Measurements from ENCODE around the gene NXPE4. TPM values are rescaled to one million over a fixed set of nuclear protein-coding genes. Genes with fewer than 3 reads are reported as not detected.

NXPE4 gene
- total RNA-seq, 1 experiment from 2014 or later = not detected

GRCh38 chr11:114615448-114616361, 20.1 kb upstream of the NXPE4 start:
- H2BK20ac ChIP-seq (ENCODE audit: low read depth, low read length, poor library complexity, severe bottlenecking) = no peak overlapping the region
- Mint-ChIP-seq H3K4me3 (no peak overlapping the region), H3K27me3 (ENCODE audit: low read depth) (no peaks in the 10 kb centered on the region), H3K36me3 (ENCODE audit: insufficient read depth in 1 of 3, low read depth in 3 of 3) (peaks cover 0 to 7% (median 5%) of the 10 kb centered on the region in 3 experiments; a peak in 3 of 7 replicates), H3K27ac (no peak overlapping the region), H3K9me3 (peaks cover 43 to 47% of the 10 kb centered on the region in 2 experiments), H3K4me1 (no peaks in the 10 kb centered on the region)
- peaks cover 31% of the 10 kb centered on the region for H3K9me3 ChIP-seq (ENCODE audit: control insufficient read depth, low read depth, low read length)
- H4K5ac ChIP-seq (ENCODE audit: insufficient read length, low read depth, low read length) = no peak overlapping the region
- no peak for DNase-seq
- H2BK12ac ChIP-seq (ENCODE audit: insufficient read length, low read depth, low read length) = no peak overlapping the region
- no CpG with 5 or more reads among the region's 17 CpGs for WGBS (ENCODE audit: extremely low coverage, insufficient read length, low lambda C conversion rate)
- no peak overlapping the region for H3K4me2 ChIP-seq (ENCODE audit: insufficient read depth, insufficient read length, low read length)
- no peak for TF ChIP-seq CTCF (conservative IDR thresholded peaks at IDR 0.05)
- H3T11ph ChIP-seq (ENCODE audit: low read length) = no peak overlapping the region
- H3K23me2 ChIP-seq (ENCODE audit: insufficient read length, low read depth, low read length, poor library complexity, severe bottlenecking) = no peaks in the 10 kb centered on the region
- H3K79me2 ChIP-seq (ENCODE audit: insufficient read depth, low read length) = no peaks in the 10 kb centered on the region
- H2BK120ac ChIP-seq (ENCODE audit: low read depth, low read length, poor library complexity, severe bottlenecking) = no peak overlapping the region
- no peak overlapping the region for H2AK5ac ChIP-seq (ENCODE audit: insufficient read length, low read length)
- no peaks in the 10 kb centered on the region for H3K4me1 ChIP-seq (ENCODE audit: insufficient read depth, low read length)
- H3K14ac ChIP-seq (ENCODE audit: insufficient read depth, low read length) = no peak overlapping the region
- H2BK5ac ChIP-seq (ENCODE audit: insufficient read length, low read length) = no peak overlapping the region
- no peaks in the 10 kb centered on the region for H3K27me3 ChIP-seq (ENCODE audit: insufficient read depth, low read length)
- no peaks in the 10 kb centered on the region for H4K20me1 ChIP-seq (ENCODE audit: control insufficient read depth, insufficient read depth, insufficient read length)
- H3K27ac ChIP-seq (ENCODE audit: insufficient read length, low read depth, low read length) = no peak overlapping the region
- no peak overlapping the region for H4K8ac ChIP-seq (replicated peaks; ENCODE audit: insufficient read length, low read depth, low read length)
- H2AFZ ChIP-seq (ENCODE audit: low read length) = no peak overlapping the region
- no peak overlapping the region for H3K23ac ChIP-seq (ENCODE audit: insufficient read length, low read depth, low read length)
- H3K4ac ChIP-seq (ENCODE audit: low read depth, low read length) = no peak overlapping the region
- H2BK15ac ChIP-seq (ENCODE audit: low read depth, low read length) = no peak overlapping the region
- no peak overlapping the region for H3K56ac ChIP-seq (ENCODE audit: insufficient read length, low read depth, low read length)
- no peak overlapping the region for H4K91ac ChIP-seq (ENCODE audit: insufficient read length, low read depth, low read length)
- no peak overlapping the region for H3K18ac ChIP-seq (ENCODE audit: insufficient read length, low read depth, low read length)
- H3K9ac ChIP-seq (ENCODE audit: extremely low read depth, insufficient read length, low read length) = no peak overlapping the region
- no peaks in the 10 kb centered on the region for H3K79me1 ChIP-seq (ENCODE audit: insufficient read depth, low read depth, low read length, poor library complexity, severe bottlenecking)
